HepG2 (cell line): Measurements from ENCODE around the gene HID1. TPM values are rescaled to one million over a fixed set of nuclear protein-coding genes. Genes with fewer than 3 reads are reported as not detected.

Source experiments
- ATF3 ChIP-seq: sonication (generic); formaldehyde crosslinking; IDR thresholded peaks from 2 replicates; pipeline ENCODE4 v1.4.0; 2020; ENCODE audit warnings: missing genetic modification reagents
- BCL6 ChIP-seq: IDR thresholded peaks from 2 replicates; pipeline ENCODE4 v1.6.1; 2016; ENCODE audit warnings: missing genetic modification reagents, missing compliant biosample characterization
- ELF3 ChIP-seq: IDR thresholded peaks from 2 replicates; pipeline ENCODE4 v1.6.1; 2016; ENCODE audit warnings: missing genetic modification reagents, missing compliant biosample characterization
- FOXO1 ChIP-seq: sonication (generic); formaldehyde crosslinking; IDR thresholded peaks from 2 replicates; pipeline ENCODE4 v1.4.0; 2020; ENCODE audit warnings: missing genetic modification reagents
- FOXO4 ChIP-seq: sonication (generic); formaldehyde crosslinking; conservative IDR thresholded peaks from 2 replicates; pipeline ENCODE4 v1.8.1; 2023; ENCODE audit warnings: missing genetic modification reagents
- IKZF5 ChIP-seq: IDR thresholded peaks from 2 replicates; pipeline ENCODE4 v1.6.1; 2018; ENCODE audit warnings: missing genetic modification reagents, mild to moderate bottlenecking, missing compliant biosample characterization
- NONO ChIP-seq, 2 experiments: fragments of 450-650 bp in 1 of 2; sonication (generic) in 1 of 2; formaldehyde crosslinking in 1 of 2; IDR thresholded peaks in 1 of 2; conservative IDR thresholded peaks in 1 of 2; 2 replicates each; pipeline versions ENCODE4 v1.6.1 to v1.8.0; 2017 to 2022; ENCODE audit warnings: mild to moderate bottlenecking in 1 of 2, missing genetic modification reagents in 1 of 2, moderate library complexity in 1 of 2
- NRL ChIP-seq: sonication (generic); formaldehyde crosslinking; IDR thresholded peaks from 2 replicates; pipeline ENCODE4 v1.5.0; 2020; ENCODE audit warnings: missing genetic modification reagents, mild to moderate bottlenecking, moderate library complexity, borderline replicate concordance
- POLR2AphosphoS2 ChIP-seq: IDR thresholded peaks from 2 replicates; pipeline ENCODE4 v1.6.1; 2011; ENCODE audit warnings: low read depth, low read length, improper control_type of control experiment
- TBL1XR1 ChIP-seq: fragments of 150-350 bp; IDR thresholded peaks from 2 replicates; pipeline ENCODE4 v1.6.1; 2014; ENCODE audit warnings: borderline replicate concordance, low read length; ENCODE audit not compliant: partially characterized antibody
- TFDP1 ChIP-seq: IDR thresholded peaks from 2 replicates; pipeline ENCODE4 v1.6.1; 2016; ENCODE audit warnings: missing compliant biosample characterization, missing genetic modification reagents, borderline replicate concordance
- ZBTB1 ChIP-seq: sonication (generic); formaldehyde crosslinking; IDR thresholded peaks from 2 replicates; pipeline ENCODE4 v1.4.0; 2020; ENCODE audit warnings: missing genetic modification reagents, borderline replicate concordance
- ZBTB38 ChIP-seq: sonication (generic); formaldehyde crosslinking; IDR thresholded peaks from 2 replicates; pipeline ENCODE4 v1.5.1; 2020; ENCODE audit warnings: mild to moderate bottlenecking, missing genetic modification reagents
- ZFP91 ChIP-seq: sonication (generic); formaldehyde crosslinking; IDR thresholded peaks from 2 replicates; pipeline ENCODE4 v1.9.0; 2022; ENCODE audit warnings: missing genetic modification reagents, mild to moderate bottlenecking, borderline replicate concordance
- ZNF253 ChIP-seq: sonication (generic); formaldehyde crosslinking; IDR thresholded peaks from 2 replicates; pipeline ENCODE4 v1.8.0; 2022; ENCODE audit warnings: mild to moderate bottlenecking, missing genetic modification reagents, borderline replicate concordance
- ZNF572 ChIP-seq: sonication (generic); formaldehyde crosslinking; IDR thresholded peaks from 2 replicates; pipeline ENCODE4 v1.5.1; 2020; ENCODE audit warnings: mild to moderate bottlenecking, missing genetic modification reagents
- ZNF574 ChIP-seq: sonication (generic); formaldehyde crosslinking; IDR thresholded peaks from 2 replicates; pipeline ENCODE4 v1.4.0; 2020; ENCODE audit warnings: missing genetic modification reagents
- ZNF792 ChIP-seq: IDR thresholded peaks from 2 replicates; pipeline ENCODE4 v1.6.1; 2016
- ZNF816 ChIP-seq: sonication (generic); formaldehyde crosslinking; IDR thresholded peaks from 2 replicates; pipeline ENCODE4 v1.8.0; 2022; ENCODE audit warnings: missing genetic modification reagents, mild to moderate bottlenecking, borderline replicate concordance
- ZZZ3 ChIP-seq: sonication (generic); formaldehyde crosslinking; IDR thresholded peaks from 2 replicates; pipeline ENCODE4 v1.4.0; 2020; ENCODE audit warnings: missing genetic modification reagents, mild to moderate bottlenecking, borderline replicate concordance
- polyA plus RNA-seq, 8 experiments: library from polyadenylated mRNA; depleted of rRNA in 3 of 8; stranded (reverse) in 7 of 8; unstranded in 1 of 8; fragments of >200 nt; fragmentation: Illumina TruSeq in 4 of 8; extraction: Trizol in 4 of 8; gene quantifications; 2 replicates each; pipeline versions ENCODE4 v1.2.1 to v1.2.3, GENCODE V29; 2011 to 2016; ENCODE audit warnings: low read depth in 4 of 8, missing spikeins in 1 of 8, mixed read lengths in 1 of 8; ENCODE audit not compliant: insufficient read depth in 1 of 8
- total RNA-seq, 5 experiments: library from RNA; depleted of rRNA; stranded (reverse); fragments of >200 nt; fragmentation: Illumina TruSeq; extraction: Trizol; gene quantifications; 2 replicates each; pipeline ENCODE4 v1.2.3, GENCODE V29; 2016; ENCODE audit warnings: low read depth in 1 of 5

Gene HID1
- total and polyA plus RNA-seq, 2 of the 13 experiments (the other 11 are each of a cell fraction or from before 2014, with no cell fraction given) = 2.1 to 10.6 TPM

GRCh38 chr17:74923538-74924249 lies 48.9 kb downstream of the HID1 start (continued):
- TF ChIP-seq ZNF574 (CRISPR knock-in tag) (0 out of 2 replicates have a peak, but pooled peaks have one; percentile 42), TBL1XR1 (no peak), ZBTB1 (no peak), ZFP91 (CRISPR knock-in tag) (peak; percentile 63), FOXO1 (CRISPR knock-in tag) (0 out of 2 replicates have a peak, but pooled peaks have one; percentile 38), ZNF572 (CRISPR knock-in tag) (no peak), ELF3 (peak; percentile 36; the same call in 1 of the 2 replicates), NRL (CRISPR knock-in tag) (no peak), ZNF816 (CRISPR knock-in tag) (no peak), NONO (IDR thresholded peaks at IDR 0.05) (no peak), NONO (CRISPR knock-in tag; conservative IDR thresholded peaks at IDR 0.05) (peak; percentile 78), ZBTB38 (0 out of 2 replicates have a peak, but pooled peaks have one; percentile 33), ZZZ3 (no peak), ZNF792 (CRISPR knock-in tag) (peak; percentile 75), BCL6 (CRISPR knock-in tag) (peak; percentile 49), IKZF5 (CRISPR knock-in tag) (peak; percentile 60; the same call in 1 of the 2 replicates), TFDP1 (CRISPR knock-in tag) (peak; percentile 94), POLR2AphosphoS2 (no peak), FOXO4 (CRISPR knock-in tag) (0 out of 2 replicates have a peak, but pooled peaks have one; percentile 56), ZNF253 (0 out of 2 replicates have a peak, but pooled peaks have one; percentile 47), ATF3 (CRISPR knock-in tag) (0 out of 2 replicates have a peak, but pooled peaks have one; percentile 29)
